ENCODE data around the gene CSTB.

- TF ChIP-seq CTCF (IDR thresholded peaks at IDR 0.05) (no peak), POLR2A (IDR thresholded peaks at IDR 0.05) (no peak)
Measured at GRCh38 chr21:43802713-43803313, 26.7 kb upstream of the CSTB start.

All from adrenal gland (tissue), 5 donors.